HepG2 (cell line): ENCODE data around the gene CLDN16. TPM values are rescaled to one million over a fixed set of nuclear protein-coding genes. Genes with fewer than 3 reads are reported as not detected.
A peak's percentile ranks its signal among the peaks of the same experiment; 100 is the strongest.

Experiments
- ATAC-seq: fragments of 200-7000 bp; cut with Tn5 transposase; 3 replicates; pipeline ENCODE4 v1.9.1; 2020; ENCODE audit warnings: mild to moderate bottlenecking, moderate library complexity
- BruUV-seq: library from RNA; stranded (reverse); fragments of 400-500 nt; replicated peaks from 2 replicates; lab custom pipeline; 2021; lab: Mats Ljungman, UMichigan
- CTCF ChIA-PET: fragments of 300-600 bp; formaldehyde crosslinking; extraction: SDS; loops from one replicate; lab custom pipeline; 2021; ENCODE audit warnings: low total read pairs, inconsistent platforms, low intra/inter-chr PET ratio; lab: Yijun Ruan, JAX
- POLR2A ChIA-PET: fragments of 350-600 bp; sonication (Branson Sonifier 250); formaldehyde crosslinking; loops from one replicate; lab custom pipeline; 2020; ENCODE audit warnings: antibody characterized with exemption, inconsistent platforms; lab: Yijun Ruan, JAX
- DNase-seq: peaks from one replicate; pipeline ENCODE4 v3.0.0-alpha.2; 2015; ENCODE audit warnings: low spot score
- FAIRE-seq: peaks from 3 replicates; lab custom pipeline; 2011; peaks lifted over from hg19 to GRCh38; lab: Jason Lieb, UNC
- H2AFZ ChIP-seq: one replicate; pipeline ENCODE4 v1.6.1; 2011; ENCODE audit warnings: low read length, inconsistent platforms
- H3K27ac ChIP-seq: fragments of 300-600 bp; 3 replicates; pipeline ENCODE4 v1.8.0; 2011; ENCODE audit warnings: mixed run types, mild to moderate bottlenecking, mixed read lengths, low read length, inconsistent platforms; ENCODE audit not compliant: insufficient read depth; ENCODE audit errors: extremely low read length
- H3K27me3 ChIP-seq, 2 experiments: fragments of 200-600 bp in 1 of 2; 2 replicates in 1 of 2; 3 replicates in 1 of 2; pipeline versions ENCODE4 v1.6.0 to v1.8.0; 2011; ENCODE audit warnings: low read length in 2 of 2, mild to moderate bottlenecking in 2 of 2, moderate library complexity in 2 of 2, inconsistent platforms in 1 of 2; ENCODE audit not compliant: insufficient read depth in 2 of 2, control insufficient read depth in 1 of 2
- H3K36me3 ChIP-seq, 2 experiments: fragments of 200-600 bp in 1 of 2; replicated peaks in 1 of 2; 2 replicates in 1 of 2; 3 replicates in 1 of 2; pipeline versions ENCODE4 v1.5.1 to v1.8.0; 2011; ENCODE audit warnings: low read length in 2 of 2, inconsistent platforms in 1 of 2; ENCODE audit not compliant: insufficient read depth in 2 of 2, control insufficient read depth in 1 of 2
- H3K4me1 ChIP-seq: 2 replicates; pipeline ENCODE4 v1.5.1; 2012; ENCODE audit warnings: low read length, inconsistent platforms; ENCODE audit not compliant: insufficient read depth
- H3K4me2 ChIP-seq: 2 replicates; pipeline ENCODE4 v1.6.0; 2011; ENCODE audit warnings: low read depth, low read length, inconsistent platforms
- H3K4me3 ChIP-seq, 3 experiments: fragments of 200-600 bp in 1 of 3; sonication (generic), shearing (Covaris generic) in 1 of 3; replicated peaks in 1 of 3; 2 replicates each; pipeline ENCODE4 v1.5.1; 2011 to 2016; ENCODE audit warnings: low read length in 3 of 3, inconsistent platforms in 2 of 3, low read depth in 2 of 3, mild to moderate bottlenecking in 2 of 3, control low read depth in 1 of 3, mixed read lengths in 1 of 3; ENCODE audit not compliant: insufficient read depth in 1 of 3
- H3K79me2 ChIP-seq: one replicate; pipeline ENCODE4 v1.6.1; 2011; ENCODE audit warnings: low read length, inconsistent platforms; ENCODE audit not compliant: insufficient read depth
- H3K9ac ChIP-seq: 2 replicates; pipeline ENCODE4 v1.6.0; 2011; ENCODE audit warnings: mild to moderate bottlenecking, low read depth, low read length, inconsistent platforms; ENCODE audit not compliant: insufficient read depth
- H3K9me3 ChIP-seq: 2 replicates; pipeline ENCODE4 v1.5.1; 2012; ENCODE audit warnings: mild to moderate bottlenecking, low read length
- H4K20me1 ChIP-seq: 2 replicates; pipeline ENCODE4 v1.6.0; 2011; ENCODE audit warnings: inconsistent platforms, mild to moderate bottlenecking, low read length, moderate library complexity; ENCODE audit not compliant: insufficient read depth
- BATF2 ChIP-seq: sonication (generic); formaldehyde crosslinking; IDR thresholded peaks from 2 replicates; pipeline ENCODE4 v1.8.0; 2022; ENCODE audit warnings: mild to moderate bottlenecking, missing genetic modification reagents, moderate library complexity
- MAFF ChIP-seq: IDR thresholded peaks from 2 replicates; pipeline ENCODE4 v1.6.1; 2011; ENCODE audit warnings: low read depth, low read length, improper control_type of control experiment
- MAFK ChIP-seq, 2 experiments: IDR thresholded peaks in 1 of 2; conservative IDR thresholded peaks in 1 of 2; 2 replicates each; pipeline ENCODE4 v1.6.1; 2011; ENCODE audit warnings: improper control_type of control experiment in 2 of 2, low read length in 2 of 2
- TBX3 ChIP-seq: fragments of 450-650 bp; IDR thresholded peaks from 2 replicates; pipeline ENCODE4 v1.6.1; 2017; ENCODE audit warnings: antibody characterized with exemption, mild to moderate bottlenecking, inconsistent platforms, borderline replicate concordance
- U2AF2 ChIP-seq: fragments of 200-400 bp; formaldehyde crosslinking; IDR thresholded peaks from 2 replicates; pipeline ENCODE4 v1.6.1; 2017; ENCODE audit warnings: low read depth, mild to moderate bottlenecking, low read length
- ZNF318 ChIP-seq: sonication (generic); formaldehyde crosslinking; IDR thresholded peaks from 2 replicates; pipeline ENCODE4 v1.4.0; 2020; ENCODE audit warnings: mild to moderate bottlenecking, missing genetic modification reagents
- ZNF367 ChIP-seq: sonication (generic); formaldehyde crosslinking; IDR thresholded peaks from 2 replicates; pipeline ENCODE4 v1.4.0; 2020; ENCODE audit warnings: missing genetic modification reagents, borderline replicate concordance
- WGBS: methylation state at CpG from one replicate; pipeline ENCODE4 v1.1.6; 2017; ENCODE audit warnings: low lambda C conversion rate; 5-methylcytosine and 5-hydroxymethylcytosine counted together
- in situ Hi-C: cut with HindIII; loops from 2 replicates; pipeline ENCODE4 v1.10.0; 2017; ENCODE audit warnings: low pct_unique_long_range_greater_than_20kb; ENCODE audit not compliant: extremely low pct_ligation_motif_present
- intact Hi-C: fragments of 100-400 bp; cut with micrococcal nuclease; formaldehyde crosslinking; loops from one replicate; pipeline ENCODE4 v1.10.0; 2022; ENCODE audit not compliant: unreplicated experiment
- polyA plus RNA-seq, 8 experiments: library from polyadenylated mRNA; depleted of rRNA in 3 of 8; stranded (reverse) in 7 of 8; unstranded in 1 of 8; fragments of >200 nt; fragmentation: Illumina TruSeq in 4 of 8; extraction: Trizol in 4 of 8; gene quantifications; 2 replicates each; pipeline versions ENCODE4 v1.2.1 to v1.2.3, GENCODE V29; 2011 to 2016; ENCODE audit warnings: low read depth in 4 of 8, missing spikeins in 1 of 8, mixed read lengths in 1 of 8; ENCODE audit not compliant: insufficient read depth in 1 of 8
- total RNA-seq, 5 experiments: library from RNA; depleted of rRNA; stranded (reverse); fragments of >200 nt; fragmentation: Illumina TruSeq; extraction: Trizol; gene quantifications; 2 replicates each; pipeline ENCODE4 v1.2.3, GENCODE V29; 2016; ENCODE audit warnings: low read depth in 1 of 5
- TF ChIP-seq, protein P1 (sequence below): IDR thresholded peaks from 2 replicates; pipeline ENCODE4 v1.6.1; 2016; ENCODE audit warnings: missing compliant biosample characterization, missing genetic modification reagents, borderline replicate concordance

CLDN16 gene
- total and polyA plus RNA-seq, 2 of the 13 experiments (the other 11 are each of a cell fraction or from before 2014, with no cell fraction given): 0.13 to 0.24 TPM

DNA sequence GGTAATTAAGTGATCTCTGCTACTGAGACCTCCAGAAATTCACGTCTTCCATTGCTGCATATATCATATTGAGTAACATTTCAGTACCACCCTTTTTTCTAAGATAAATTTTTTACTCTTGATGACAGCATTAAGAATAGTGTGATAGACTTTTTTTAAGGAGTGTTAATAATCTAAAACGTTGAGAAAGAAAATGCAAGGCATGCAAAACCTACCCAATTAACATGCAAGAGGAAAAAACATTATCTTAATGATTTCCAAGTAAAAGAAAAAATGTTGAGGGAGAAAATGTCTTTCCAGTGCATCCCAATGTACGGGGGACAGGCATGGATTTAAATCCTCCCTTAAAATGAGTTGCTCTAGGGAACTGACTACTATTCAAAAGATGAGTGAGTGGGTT lies 740 bp downstream of the CLDN16 start:
- Histone ChIP-seq H3K9ac (no peak overlapping the region), H3K4me2 (no peak overlapping the region), H3K27me3 (0 out of 5 replicates have a peak, but pooled peaks cover 0 to 1% of the 10 kb centered on the region in 2 experiments), H3K36me3 (no peaks in the 10 kb centered on the region), H4K20me1 (no peaks in the 10 kb centered on the region), H3K4me3 (no peak overlapping the region), H3K4me1 (peaks cover 17% of the 10 kb centered on the region), H3K79me2 (no peaks in the 10 kb centered on the region), H3K27ac (no peak overlapping the region), H2AFZ (no peak overlapping the region), H3K9me3 (no peaks in the 10 kb centered on the region)
- TF ChIP-seq ZNF367 (CRISPR knock-in tag): no peak
- TF ChIP-seq MAFF: peak; percentile 29; the same call in 1 of the 2 replicates
- TF ChIP-seq MAFK (conservative IDR thresholded peaks at IDR 0.05 in 1 of 2, IDR thresholded peaks at IDR 0.05 in 1 of 2; ENCODE audit: low read length in 2 of 2): peak in 1 of 2 experiments; percentile 57; a peak in 2 of 4 replicates
- in situ Hi-C loops: loop anchor here (10.0 kb wide), 2 partner anchors 64 to 164 kb away; partner anchors contain the start of gene CLDN1
- no TSS peak for BruUV-seq
- CTCF ChIA-PET: no interaction called here
- POLR2A ChIA-PET: no interaction called here
- no peak for ATAC-seq
- WGBS: 17% methylated on average over 3 of the region's 3 CpGs
- no peak for DNase-seq
- intact Hi-C loops: loop anchor here (10.0 kb wide), 2 partner anchors 264 to 666 kb away; partner anchors contain the start of gene P3H2
- FAIRE-seq: no peak

GRCh38 chr3:190396001-190396400 lies 8.0 kb downstream of the CLDN16 start:
- FAIRE-seq: no peak
- Histone ChIP-seq H3K27ac (no peak overlapping the region), H2AFZ (no peak overlapping the region), H3K4me3 (no peak overlapping the region), H3K36me3 (no peaks in the 10 kb centered on the region), H3K9ac (no peak overlapping the region), H3K4me1 (no peaks in the 10 kb centered on the region), H3K4me2 (no peak overlapping the region), H3K79me2 (no peaks in the 10 kb centered on the region), H3K27me3 (no peaks in the 10 kb centered on the region), H3K9me3 (no peaks in the 10 kb centered on the region), H4K20me1 (no peaks in the 10 kb centered on the region)
- in situ Hi-C loops (no loop called here), intact Hi-C loops (no loop called here)
- CTCF ChIA-PET: no interaction called here
- no peak for DNase-seq
- POLR2A ChIA-PET: no interaction called here
- ATAC-seq: no peak
- BruUV-seq: no TSS peak
- no peak for TF ChIP-seq U2AF2
- TF ChIP-seq, protein P1, sequence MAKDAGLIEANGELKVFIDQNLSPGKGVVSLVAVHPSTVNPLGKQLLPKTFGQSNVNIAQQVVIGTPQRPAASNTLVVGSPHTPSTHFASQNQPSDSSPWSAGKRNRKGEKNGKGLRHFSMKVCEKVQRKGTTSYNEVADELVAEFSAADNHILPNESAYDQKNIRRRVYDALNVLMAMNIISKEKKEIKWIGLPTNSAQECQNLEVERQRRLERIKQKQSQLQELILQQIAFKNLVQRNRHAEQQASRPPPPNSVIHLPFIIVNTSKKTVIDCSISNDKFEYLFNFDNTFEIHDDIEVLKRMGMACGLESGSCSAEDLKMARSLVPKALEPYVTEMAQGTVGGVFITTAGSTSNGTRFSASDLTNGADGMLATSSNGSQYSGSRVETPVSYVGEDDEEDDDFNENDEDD (CRISPR knock-in tag): no peak
- no peak for TF ChIP-seq ZNF318 (CRISPR knock-in tag)
- no peak for TF ChIP-seq TBX3
- TF ChIP-seq BATF2 (CRISPR knock-in tag): no peak
